22Rv1 (cell line): ENCODE measurements around the gene ELP6.

Experiments
- CTCF ChIP-seq: fragments of 450-650 bp; IDR thresholded peaks from 2 replicates; pipeline ENCODE4 v1.5.1; 2017; ENCODE audit warnings: mild to moderate bottlenecking
- ZFX ChIP-seq: fragments of 450-650 bp; IDR thresholded peaks from 2 replicates; pipeline ENCODE4 v1.6.1; 2017; ENCODE audit warnings: antibody characterized with exemption, borderline replicate concordance

DNA sequence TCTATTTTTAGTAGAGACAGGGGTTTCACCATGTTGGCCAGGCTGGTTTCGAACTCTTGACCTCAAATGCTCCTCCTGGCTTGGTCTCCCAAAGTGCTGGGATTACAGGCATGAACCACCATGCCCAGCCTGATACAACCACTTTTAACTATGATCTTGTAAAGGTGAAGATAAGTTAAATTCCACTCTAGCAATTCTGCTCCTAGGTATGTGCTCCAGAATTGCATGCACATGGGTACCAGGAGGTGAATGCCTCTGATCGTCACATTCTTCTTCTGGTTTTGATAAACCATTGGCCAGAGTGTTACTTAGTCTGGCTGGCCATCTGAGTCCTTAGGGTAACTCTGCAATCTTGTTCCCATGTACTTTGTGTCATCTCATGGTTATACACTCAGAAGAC lies 42.8 kb upstream of the ELP6 start:
- TF ChIP-seq CTCF, result no peak
- no peak for TF ChIP-seq ZFX
